DOHH2 (cell line): ENCODE results near the gene CEBPG.

Experiments used
- H3F3A ChIP-seq: fragments of 200-600 bp; sonication (generic), shearing (Covaris generic); 2 replicates; pipeline ENCODE4 v1.6.0; 2016; ENCODE audit warnings: antibody characterized with exemption, mild to moderate bottlenecking; ENCODE audit not compliant: control insufficient read depth, insufficient read depth
- H3K27ac ChIP-seq: fragments of 200-600 bp; sonication (generic); 2 replicates; pipeline ENCODE4 v1.5.1; 2014; ENCODE audit warnings: low read depth, mild to moderate bottlenecking, low read length, moderate library complexity
- H3K27me3 ChIP-seq: fragments of 200-600 bp; sonication (generic); 2 replicates; pipeline ENCODE4 v1.6.1; 2014; ENCODE audit warnings: mild to moderate bottlenecking, low read length, mixed read lengths; ENCODE audit not compliant: control insufficient read depth
- H3K36me3 ChIP-seq: fragments of 200-600 bp; sonication (generic); 2 replicates; pipeline ENCODE4 v1.6.1; 2014; ENCODE audit warnings: mild to moderate bottlenecking, low read length, moderate library complexity, mixed read lengths; ENCODE audit not compliant: control insufficient read depth
- H3K4me1 ChIP-seq: fragments of 200-600 bp; sonication (generic); 2 replicates; pipeline ENCODE4 v1.6.1; 2014; ENCODE audit warnings: mild to moderate bottlenecking, low read length, mixed read lengths; ENCODE audit not compliant: control insufficient read depth
- H3K4me2 ChIP-seq: fragments of 200-600 bp; sonication (generic); 2 replicates; pipeline ENCODE4 v1.6.0; 2014; ENCODE audit warnings: mild to moderate bottlenecking, low read length, moderate library complexity
- H3K4me3 ChIP-seq: fragments of 200-600 bp; sonication (generic); 2 replicates; pipeline ENCODE4 v1.5.1; 2014; ENCODE audit warnings: mild to moderate bottlenecking, low read length, mixed read lengths
- H3K79me2 ChIP-seq: fragments of 200-600 bp; sonication (generic); 2 replicates; pipeline ENCODE4 v1.6.1; 2014; ENCODE audit warnings: mild to moderate bottlenecking, low read length, mixed read lengths; ENCODE audit not compliant: control insufficient read depth
- H3K9me2 ChIP-seq: fragments of 200-600 bp; sonication (generic); replicated peaks from 2 replicates; pipeline ENCODE4 v1.6.1; 2014; ENCODE audit warnings: mild to moderate bottlenecking, low read length, mixed read lengths; ENCODE audit not compliant: control insufficient read depth
- H3K9me3 ChIP-seq: fragments of 200-600 bp; sonication (generic); 2 replicates; pipeline ENCODE4 v1.6.1; 2014; ENCODE audit warnings: antibody characterized with exemption, low read length, mixed read lengths; ENCODE audit not compliant: control insufficient read depth, insufficient read depth
- H4K20me1 ChIP-seq: fragments of 200-600 bp; sonication (generic); 2 replicates; pipeline ENCODE4 v1.6.0; 2014; ENCODE audit warnings: low read depth, mild to moderate bottlenecking, antibody characterized with exemption, low read length, moderate library complexity; ENCODE audit not compliant: control insufficient read depth, insufficient read depth
- EZH2phosphoT487 ChIP-seq: fragments of 200-600 bp; sonication (generic); IDR thresholded peaks from 2 replicates; pipeline ENCODE4 v1.6.1; 2017; ENCODE audit warnings: borderline replicate concordance, mild to moderate bottlenecking, antibody characterized with exemption, low read length, moderate library complexity, mixed read lengths
- TF ChIP-seq, protein P1 (sequence below): fragments of 200-600 bp; sonication (generic); IDR thresholded peaks from one replicate; pipeline ENCODE4 v1.5.1; 2014; ENCODE audit warnings: antibody characterized with exemption, mild to moderate bottlenecking, low read depth, low read length; ENCODE audit not compliant: poor library complexity, severe bottlenecking

Gene CEBPG

GRCh38 chr19:33373453-33374235 is at the start of gene CEBPG:
Gene CEBPG, plus strand, starts transcription at chr19:33373709. Its CDS starts 5,531 bp downstream, at chr19:33379240.
- TF ChIP-seq, protein P1, sequence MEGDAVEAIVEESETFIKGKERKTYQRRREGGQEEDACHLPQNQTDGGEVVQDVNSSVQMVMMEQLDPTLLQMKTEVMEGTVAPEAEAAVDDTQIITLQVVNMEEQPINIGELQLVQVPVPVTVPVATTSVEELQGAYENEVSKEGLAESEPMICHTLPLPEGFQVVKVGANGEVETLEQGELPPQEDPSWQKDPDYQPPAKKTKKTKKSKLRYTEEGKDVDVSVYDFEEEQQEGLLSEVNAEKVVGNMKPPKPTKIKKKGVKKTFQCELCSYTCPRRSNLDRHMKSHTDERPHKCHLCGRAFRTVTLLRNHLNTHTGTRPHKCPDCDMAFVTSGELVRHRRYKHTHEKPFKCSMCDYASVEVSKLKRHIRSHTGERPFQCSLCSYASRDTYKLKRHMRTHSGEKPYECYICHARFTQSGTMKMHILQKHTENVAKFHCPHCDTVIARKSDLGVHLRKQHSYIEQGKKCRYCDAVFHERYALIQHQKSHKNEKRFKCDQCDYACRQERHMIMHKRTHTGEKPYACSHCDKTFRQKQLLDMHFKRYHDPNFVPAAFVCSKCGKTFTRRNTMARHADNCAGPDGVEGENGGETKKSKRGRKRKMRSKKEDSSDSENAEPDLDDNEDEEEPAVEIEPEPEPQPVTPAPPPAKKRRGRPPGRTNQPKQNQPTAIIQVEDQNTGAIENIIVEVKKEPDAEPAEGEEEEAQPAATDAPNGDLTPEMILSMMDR = no peak
- no peak for TF ChIP-seq EZH2phosphoT487
- Histone ChIP-seq H3K4me2 (peak within 1 kb of the TSS; percentile 91), H3K79me2 (peaks cover 47% of the 10 kb centered on the region), H3F3A (peaks cover 5% of the 10 kb centered on the region; the same call in 1 of the 2 replicates), H3K9me3 (no peaks in the 10 kb centered on the region), H3K27ac (peak within 1 kb of the TSS; percentile 78), H3K27me3 (peaks cover 10% of the 10 kb centered on the region), H3K9me2 (no peaks in the 10 kb centered on the region), H3K4me1 (peaks cover 40% of the 10 kb centered on the region), H4K20me1 (peaks cover 44% of the 10 kb centered on the region), H3K4me3 (peak within 1 kb of the TSS; percentile 97), H3K36me3 (peaks cover 32% of the 10 kb centered on the region)

GRCh38 chr19:33324628-33325027 is 48.9 kb upstream of the CEBPG start:
- H3K4me3 ChIP-seq = no peak overlapping the region
- no peak overlapping the region for H3K27ac ChIP-seq
- H3K9me2 ChIP-seq = no peaks in the 10 kb centered on the region
- H3K9me3 ChIP-seq = no peaks in the 10 kb centered on the region
- H3K36me3 ChIP-seq = no peaks in the 10 kb centered on the region
- no peaks in the 10 kb centered on the region for H3K27me3 ChIP-seq
- no peaks in the 10 kb centered on the region for H3F3A ChIP-seq
- no peak overlapping the region for H3K4me2 ChIP-seq
- no peak for TF ChIP-seq EZH2phosphoT487
- TF ChIP-seq, protein P1 = no peak
- H4K20me1 ChIP-seq = no peaks in the 10 kb centered on the region
- H3K79me2 ChIP-seq = no peaks in the 10 kb centered on the region
- H3K4me1 ChIP-seq = no peaks in the 10 kb centered on the region

DNA sequence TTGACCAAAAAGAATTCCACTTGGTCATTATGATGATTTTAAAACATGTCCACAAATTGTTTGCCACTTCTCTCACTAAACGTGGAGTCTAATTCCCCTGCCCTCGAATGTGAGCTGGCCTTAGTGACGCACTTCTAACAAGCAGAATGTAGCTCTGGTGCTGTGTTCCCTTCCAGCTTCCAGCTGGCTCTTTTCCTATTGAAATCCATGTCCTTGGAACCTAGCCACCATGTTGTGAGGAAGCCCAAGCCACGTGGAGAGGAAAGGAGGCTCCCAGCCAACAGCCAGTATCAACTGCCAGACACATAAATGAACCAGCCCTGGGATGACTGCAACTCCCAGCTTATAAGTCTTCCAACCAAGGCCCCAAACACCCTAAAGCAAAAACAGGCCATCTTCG is 47.6 kb upstream of the CEBPG start:
- no peaks in the 10 kb centered on the region for H4K20me1 ChIP-seq
- no peak overlapping the region for H3K4me3 ChIP-seq
- H3K4me2 ChIP-seq = no peak overlapping the region
- H3K27me3 ChIP-seq = no peaks in the 10 kb centered on the region
- H3K4me1 ChIP-seq = no peaks in the 10 kb centered on the region
- no peaks in the 10 kb centered on the region for H3K9me3 ChIP-seq
- no peak overlapping the region for H3K27ac ChIP-seq
- H3K9me2 ChIP-seq = no peaks in the 10 kb centered on the region
- H3F3A ChIP-seq = no peaks in the 10 kb centered on the region
- H3K36me3 ChIP-seq = no peaks in the 10 kb centered on the region
- TF ChIP-seq EZH2phosphoT487 = no peak
- TF ChIP-seq, protein P1 = no peak
- no peaks in the 10 kb centered on the region for H3K79me2 ChIP-seq
